Renal pelvis (tissue), 4 donors: ENCODE measurements around the gene IFNA10. TPM values are rescaled to one million over a fixed set of nuclear protein-coding genes. Genes with fewer than 3 reads are reported as not detected.
"Not testable (repeated sequence)": the region's sequence is repeated elsewhere in the genome, so short reads cannot be mapped to it uniquely, and the experiment has no call there.

Source experiments
- DNase-seq: peaks from one replicate; pipeline ENCODE4 v3.0.0-alpha.2; 2013
- polyA plus RNA-seq, 3 donors: library from polyadenylated mRNA; unstranded; fragments of 120-200 nt; gene quantifications; one replicate each; pipeline ENCODE4 v1.2.1, GENCODE V29; 2013; ENCODE audit not compliant: insufficient read length in 3 of 3

Gene IFNA10
- polyA plus RNA-seq, 3 donors = not detected

DNA sequence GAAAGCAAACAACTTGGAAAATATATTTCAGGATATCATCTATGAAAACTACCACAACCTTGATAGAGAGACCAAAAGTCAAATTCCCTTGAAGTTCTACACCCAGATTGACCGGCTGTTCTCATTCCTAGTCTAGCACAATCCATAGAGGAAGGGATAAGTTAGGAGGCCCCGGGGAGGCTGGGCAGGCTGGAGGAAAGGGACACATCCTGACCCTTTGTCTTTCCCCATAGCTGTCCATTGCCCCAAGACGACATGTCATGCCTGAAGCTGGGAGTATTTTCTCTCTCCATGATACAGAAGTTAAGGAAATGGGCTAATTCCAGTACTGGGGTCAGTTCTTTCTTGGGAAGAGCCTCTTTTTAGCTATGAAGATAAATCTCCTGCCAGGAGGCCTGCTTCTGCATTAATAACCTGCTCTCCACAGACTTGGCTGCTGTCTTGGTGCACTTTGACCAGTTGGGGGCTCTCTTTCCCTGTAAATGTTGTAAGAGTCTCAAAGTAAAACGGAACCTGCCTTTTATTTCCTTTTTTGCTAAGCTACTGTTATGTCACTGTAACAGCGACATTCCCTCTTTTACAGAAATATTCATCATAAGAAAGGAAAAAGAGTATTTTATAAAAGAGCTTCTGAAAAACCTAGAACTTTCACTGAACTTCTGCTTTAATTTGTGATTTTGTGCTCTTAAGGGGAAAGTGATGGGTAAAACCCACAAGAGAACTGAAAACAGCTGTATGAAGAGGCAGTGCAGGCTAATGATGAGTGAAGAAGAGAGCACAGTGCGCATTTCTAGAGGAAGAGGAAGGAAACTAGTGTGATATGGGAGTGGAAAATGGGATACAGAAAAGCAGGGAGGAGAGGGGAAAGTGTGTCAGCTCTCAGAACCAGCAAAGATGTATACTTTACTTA lies 11.8 kb downstream of the IFNA10 start:
- DNase-seq = not testable (repeated sequence)

DNA sequence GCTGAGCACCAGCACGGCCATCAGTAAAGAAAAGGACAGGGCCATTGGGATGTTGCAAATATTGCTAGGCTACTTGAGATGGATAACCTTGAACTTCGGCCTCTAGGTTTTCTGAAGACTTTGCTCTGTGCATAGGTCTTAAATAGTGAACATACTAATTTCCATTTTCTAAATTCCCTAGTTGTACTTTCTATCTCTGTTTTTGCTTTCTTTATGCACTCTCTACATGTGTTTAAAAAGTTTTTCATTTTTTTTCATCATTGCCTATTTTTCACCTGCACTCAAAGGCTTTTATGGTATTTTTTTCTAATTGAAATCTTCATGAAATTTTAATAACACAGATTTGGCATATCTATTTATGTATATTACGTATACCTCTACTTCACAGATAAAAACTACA lies 19.5 kb downstream of the IFNA10 start, which contains the start of gene IFNA4:
Gene IFNA4, minus strand, starts transcription at position 101 of the 400 bp plus-strand sequence. Its CDS starts 56 bp downstream, at position 45.
- not testable (repeated sequence) for DNase-seq

DNA sequence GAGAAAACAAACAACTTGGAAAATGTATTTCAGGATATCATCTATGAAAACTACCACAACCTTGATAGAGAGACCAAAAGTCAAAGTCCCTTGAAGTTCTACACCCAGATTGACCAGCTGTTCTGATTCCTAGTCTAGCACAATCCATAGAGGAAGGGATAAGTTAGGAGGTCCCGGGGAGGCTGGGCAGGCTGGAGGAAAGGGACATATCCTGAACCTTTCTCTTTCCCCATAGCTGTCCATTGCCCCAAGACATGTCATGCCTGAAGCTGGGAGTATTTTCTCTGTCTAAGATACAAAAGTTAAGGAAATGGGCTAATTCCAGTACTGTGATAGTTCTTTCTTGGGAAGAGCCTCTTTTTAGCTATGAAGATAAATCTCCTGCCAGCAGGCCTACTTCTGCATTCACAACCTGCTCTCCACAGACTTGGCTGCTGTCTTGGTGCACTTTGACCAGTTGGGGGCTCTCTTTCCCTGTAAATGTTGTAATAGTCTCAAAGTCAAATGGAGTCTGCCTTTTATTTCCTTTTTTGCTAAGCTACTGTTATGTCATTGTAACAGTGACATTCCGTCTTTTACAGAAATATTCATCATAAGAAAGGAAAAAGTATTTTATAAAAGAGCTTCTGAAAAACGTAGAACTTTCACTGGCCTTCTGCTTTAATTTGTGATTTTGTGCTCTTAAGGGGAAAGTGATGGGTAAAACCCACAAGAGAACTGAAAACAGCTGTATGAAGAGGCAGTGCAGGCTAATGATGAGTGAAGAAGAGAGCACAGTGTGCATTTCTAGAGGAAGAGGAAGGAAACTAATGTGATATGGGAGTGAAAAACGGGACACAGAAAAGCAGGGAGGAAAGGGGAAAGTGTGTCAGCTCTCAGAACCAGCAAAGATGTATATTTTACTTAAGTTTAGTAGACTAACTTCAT lies 23.9 kb downstream of the IFNA10 start:
- not testable (repeated sequence) for DNase-seq

DNA sequence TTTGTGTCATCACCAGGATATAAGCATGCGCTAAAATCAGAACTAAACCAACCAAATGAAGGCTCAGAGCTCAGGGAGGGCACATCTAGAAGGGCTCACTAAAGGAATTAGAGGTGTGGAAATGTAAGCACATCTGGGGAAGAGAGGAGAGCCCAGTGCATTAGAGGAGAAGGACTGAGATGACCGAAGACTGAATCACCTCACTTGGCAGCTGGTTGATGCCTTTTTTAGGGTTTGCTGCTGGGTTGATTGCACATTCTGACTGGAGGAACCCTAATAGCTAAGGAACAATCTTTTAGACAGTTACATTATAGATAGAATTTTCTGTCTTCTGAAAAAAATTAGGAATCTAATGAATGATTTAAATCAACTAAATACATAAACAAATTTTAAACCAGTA lies 32.3 kb downstream of the IFNA10 start:
- no peak for DNase-seq

DNA sequence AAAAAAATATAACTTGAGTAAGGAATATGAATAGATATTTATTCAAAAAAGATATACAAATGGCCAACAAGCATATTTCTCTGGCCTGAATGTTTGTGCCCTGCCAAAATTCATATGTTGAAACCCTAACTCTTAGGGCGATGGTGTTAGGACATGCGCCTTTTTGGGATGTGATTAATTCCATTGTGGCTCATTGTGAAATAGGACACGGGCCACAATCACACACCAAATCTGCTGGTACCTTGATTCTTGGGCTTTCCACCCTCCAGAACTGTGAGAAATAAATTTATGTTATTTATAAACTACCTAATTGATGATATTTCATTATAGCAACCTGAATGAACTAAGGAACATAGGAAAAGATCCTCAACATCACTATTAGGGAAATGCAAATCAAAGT lies 34.8 kb downstream of the IFNA10 start:
- no peak for DNase-seq

DNA sequence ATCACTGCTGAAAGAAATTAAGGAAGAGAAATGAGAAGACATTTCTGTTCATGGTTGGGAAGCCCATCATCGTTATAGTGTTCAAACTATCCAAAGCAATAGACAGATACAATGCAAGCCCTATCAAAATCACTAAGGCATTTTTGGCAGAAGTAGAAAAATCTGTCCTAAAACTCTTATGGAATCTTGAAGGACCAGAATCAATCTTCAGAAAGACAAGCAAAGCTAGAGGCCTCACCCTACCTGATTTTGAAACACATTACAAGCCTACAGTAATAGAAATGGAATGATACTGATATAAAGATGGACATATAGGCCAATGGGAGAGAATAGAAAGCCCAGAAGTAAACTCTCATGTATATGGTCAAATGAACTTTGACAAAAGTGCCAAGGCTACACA lies 35.6 kb downstream of the IFNA10 start:
- no peak for DNase-seq

DNA sequence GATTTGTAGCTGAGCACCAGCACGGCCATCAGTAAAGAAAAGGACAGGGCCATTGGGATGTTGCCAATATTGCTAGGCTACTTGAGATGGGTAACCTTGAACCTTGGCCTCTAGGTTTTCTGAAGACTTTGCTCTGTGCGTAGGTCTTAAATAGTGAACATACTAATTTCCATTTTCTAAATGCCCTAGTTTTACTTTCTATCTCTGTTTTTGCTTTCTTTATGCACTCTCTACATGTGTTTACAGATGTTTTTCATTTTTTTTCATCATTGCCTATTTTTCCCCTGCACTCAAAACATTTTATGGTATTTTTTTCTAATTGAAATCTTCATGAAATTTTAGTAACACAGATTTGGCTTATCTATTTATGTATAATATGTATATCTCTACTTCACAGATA lies 40.4 kb downstream of the IFNA10 start, which contains the start of gene IFNA21:
Gene IFNA21, minus strand, starts transcription at position 101 of the 400 bp plus-strand sequence. Its CDS starts 48 bp downstream, at position 53.
- not testable (repeated sequence) for DNase-seq

DNA sequence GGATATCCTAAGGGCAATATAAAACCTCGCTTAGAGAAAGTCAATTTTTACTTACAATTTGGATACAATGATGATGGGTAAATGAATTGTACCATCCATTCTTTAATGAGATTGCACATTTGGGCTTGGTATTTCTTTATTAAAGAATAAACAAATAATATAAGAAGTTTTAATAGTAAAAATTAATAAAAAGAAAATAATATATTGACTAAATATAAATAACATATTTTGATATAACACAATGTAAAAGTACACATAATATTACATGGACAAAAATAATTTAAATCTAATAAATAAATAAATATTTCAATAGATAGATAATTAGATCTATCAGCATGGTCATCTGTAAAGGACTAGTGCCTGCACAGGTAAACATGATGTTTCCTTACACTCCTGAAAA lies 41.4 kb downstream of the IFNA10 start:
- DNase-seq = no peak

DNA sequence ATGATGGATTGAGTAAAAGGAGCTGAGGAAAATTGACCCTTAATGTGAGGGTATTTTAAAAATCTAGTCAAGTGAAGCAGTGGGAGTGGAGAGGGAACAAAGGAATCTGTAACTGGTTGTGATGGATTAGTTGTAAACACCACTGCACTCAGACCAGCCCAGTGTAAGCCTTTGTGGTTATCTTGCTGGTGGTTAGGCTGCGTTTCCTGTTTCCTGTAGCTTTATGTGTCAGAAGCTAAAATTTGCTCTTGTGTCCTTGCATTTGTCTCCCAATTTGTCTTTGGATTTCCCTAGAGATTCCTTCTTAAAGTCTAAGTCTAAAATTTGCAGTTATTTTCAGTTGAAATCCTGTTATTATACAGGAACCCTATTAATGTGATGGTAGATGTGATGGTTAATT lies 46.8 kb downstream of the IFNA10 start:
- DNase-seq = no peak

Other genes with a start within 250 kb of the IFNA10 start
- gene HACD4, start 175.5 kb downstream of the IFNA10 start, polyA plus RNA-seq = 1 to 10 TPM; 2.7 to 3.2 (median 3.0) TPM
- not detected for gene IFNB1, start 129.2 kb downstream of the IFNA10 start, polyA plus RNA-seq
- gene IFNW1, start 65.3 kb downstream of the IFNA10 start, polyA plus RNA-seq = not detected
- under 1 TPM in 1 of 3 donors, not detected in 2; 0.17 TPM for gene IFNA21, start 40.5 kb downstream of the IFNA10 start, polyA plus RNA-seq
- gene IFNA4, start 19.6 kb downstream of the IFNA10 start, polyA plus RNA-seq = not detected
- not detected for gene IFNA7, start 4.9 kb downstream of the IFNA10 start, polyA plus RNA-seq
- gene IFNA16, start 10.2 kb upstream of the IFNA10 start, polyA plus RNA-seq = not detected
- gene IFNA17, start 21.1 kb upstream of the IFNA10 start, polyA plus RNA-seq = not detected
- not detected for gene IFNA14, start 32.9 kb upstream of the IFNA10 start, polyA plus RNA-seq
- not detected for gene IFNA5, start 98.2 kb upstream of the IFNA10 start, polyA plus RNA-seq
- gene KLHL9, start 128.3 kb upstream of the IFNA10 start, polyA plus RNA-seq = 10 to 100 TPM; 45.4 to 49.9 (median 47.0) TPM
- gene IFNA6, start 143.7 kb upstream of the IFNA10 start, polyA plus RNA-seq = not detected
- not detected for gene IFNA13, start 160.9 kb upstream of the IFNA10 start, polyA plus RNA-seq
- gene IFNA2, start 178.3 kb upstream of the IFNA10 start, polyA plus RNA-seq = not detected
- not detected for gene IFNA8, start 202.0 kb upstream of the IFNA10 start, polyA plus RNA-seq
- gene IFNA1, start 233.3 kb upstream of the IFNA10 start, polyA plus RNA-seq = not detected